ENCODE measurements around the gene ETS1.
"Not testable (repeated sequence)": the region's sequence is repeated elsewhere in the genome, so short reads cannot be mapped to it uniquely, and the experiment has no call there.

ETS1 gene

GRCh38 chr11:128447233-128447632 is 140.1 kb downstream of the ETS1 start:
- no peak for DNase-seq (ENCODE audit: low spot score)
- TF ChIP-seq CTCF (IDR thresholded peaks at IDR 0.05; ENCODE audit: extremely low read depth, missing control alignments): no peak

- not testable (repeated sequence) for DNase-seq (ENCODE audit: low spot score)
Observed at GRCh38 chr11:128445921-128446320, 141.4 kb downstream of the ETS1 start.

- DNase-seq (ENCODE audit: low spot score): no peak
- no peak for TF ChIP-seq CTCF (IDR thresholded peaks at IDR 0.05; ENCODE audit: extremely low read depth, missing control alignments)
Observed at GRCh38 chr11:128437136-128437535, 150.2 kb downstream of the ETS1 start.

- TF ChIP-seq CTCF (IDR thresholded peaks at IDR 0.05; ENCODE audit: extremely low read depth, missing control alignments): no peak
- no peak for DNase-seq (ENCODE audit: low spot score)
Observed at GRCh38 chr11:128434818-128435217, 152.5 kb downstream of the ETS1 start.

GRCh38 chr11:128434411-128434810 is 152.9 kb downstream of the ETS1 start:
- TF ChIP-seq CTCF (IDR thresholded peaks at IDR 0.05; ENCODE audit: extremely low read depth, missing control alignments): no peak
- no peak for DNase-seq (ENCODE audit: low spot score)

- no peak for TF ChIP-seq CTCF (IDR thresholded peaks at IDR 0.05; ENCODE audit: extremely low read depth, missing control alignments)
- DNase-seq (ENCODE audit: low spot score): no peak
Observed at GRCh38 chr11:128432926-128433325, 154.4 kb downstream of the ETS1 start.

GRCh38 chr11:128431931-128432330 is 155.4 kb downstream of the ETS1 start:
- TF ChIP-seq CTCF (IDR thresholded peaks at IDR 0.05; ENCODE audit: extremely low read depth, missing control alignments): no peak
- DNase-seq (ENCODE audit: low spot score): no peak

GRCh38 chr11:128428935-128429334 is 158.4 kb downstream of the ETS1 start:
- no peak for TF ChIP-seq CTCF (IDR thresholded peaks at IDR 0.05; ENCODE audit: extremely low read depth, missing control alignments)
- no peak for DNase-seq (ENCODE audit: low spot score)

All from GM20000 (cell line).